Stimulated activated CD4-positive, alpha-beta T cell treated with anti-CD3 and anti-CD28 coated beads, Interleukin-2, amount 100 ng/mL, for 48 hours (primary cell): ENCODE measurements around the gene GNA15.

ENCODE experiments used
- DNase-seq, 2 donors: peaks; one replicate each; pipeline ENCODE4 v3.0.0-alpha.2; 2020

GNA15 gene

GRCh38 chr19:3107658-3108057 is 28.2 kb upstream of the GNA15 start:
- DNase-seq = no peak

- peak; percentile 62 to 64 for DNase-seq
Measured at GRCh38 chr19:3108775-3109174, 27.1 kb upstream of the GNA15 start.

GRCh38 chr19:3109491-3109890 is 26.3 kb upstream of the GNA15 start:
- DNase-seq = no peak

GRCh38 chr19:3110126-3110825 is 25.6 kb upstream of the GNA15 start:
- DNase-seq = no peak

- no peak for DNase-seq
Measured at GRCh38 chr19:3111586-3112247, 24.1 kb upstream of the GNA15 start.

GRCh38 chr19:3112375-3113099 is 23.3 kb upstream of the GNA15 start:
- no peak for DNase-seq

GRCh38 chr19:3113100-3114017 is 22.5 kb upstream of the GNA15 start:
- DNase-seq = no peak

- no peak for DNase-seq
Measured at GRCh38 chr19:3114018-3114726, 21.7 kb upstream of the GNA15 start.

GRCh38 chr19:3114811-3115210 is 21.0 kb upstream of the GNA15 start:
- no peak for DNase-seq

- DNase-seq = no peak
Measured at GRCh38 chr19:3115411-3115810, 20.4 kb upstream of the GNA15 start.

- no peak for DNase-seq
Measured at GRCh38 chr19:3115916-3116602, 19.8 kb upstream of the GNA15 start.

- no peak for DNase-seq
Measured at GRCh38 chr19:3116621-3117020, 19.2 kb upstream of the GNA15 start.

- DNase-seq = no peak
Measured at GRCh38 chr19:3117716-3118115, 18.1 kb upstream of the GNA15 start.

- no peak for DNase-seq
Measured at GRCh38 chr19:3118232-3119070, 17.4 kb upstream of the GNA15 start.

GRCh38 chr19:3119071-3119595 is 16.7 kb upstream of the GNA15 start:
- no peak for DNase-seq

GRCh38 chr19:3119693-3120380 is 16.0 kb upstream of the GNA15 start:
- no peak for DNase-seq

GRCh38 chr19:3120611-3121276 is 15.1 kb upstream of the GNA15 start:
- DNase-seq = no peak

GRCh38 chr19:3121396-3121795 is 14.4 kb upstream of the GNA15 start:
- DNase-seq = no peak

GRCh38 chr19:3121821-3122511 is 13.9 kb upstream of the GNA15 start:
- DNase-seq = no peak
